Duodenal mucosa (tissue), 2 donors: ENCODE data around the gene SLC25A11.
A peak's percentile ranks its signal among the peaks of the same experiment; 100 is the strongest.
"Not testable (repeated sequence)": the region's sequence is repeated elsewhere in the genome, so short reads cannot be mapped to it uniquely, and the experiment has no call there.

Experiments used
- H3K27ac ChIP-seq: one replicate; pipeline ENCODE4 v1.7.0; 2013; ENCODE audit warnings: low read depth, low read length
- H3K27me3 ChIP-seq, 2 donors: one replicate each; pipeline ENCODE4 v1.7.0; 2013; ENCODE audit warnings: low read length in 2 of 2, control low read depth in 1 of 2; ENCODE audit not compliant: insufficient read depth in 2 of 2, control insufficient read depth in 1 of 2
- H3K36me3 ChIP-seq, 2 donors: one replicate each; pipeline ENCODE4 v1.7.0; 2013; ENCODE audit warnings: low read length in 2 of 2, control low read depth in 1 of 2; ENCODE audit not compliant: insufficient read depth in 2 of 2, control insufficient read depth in 1 of 2
- H3K4me1 ChIP-seq, 2 donors: one replicate each; pipeline ENCODE4 v1.7.0; 2013; ENCODE audit warnings: low read length in 2 of 2, control low read depth in 1 of 2; ENCODE audit not compliant: insufficient read depth in 2 of 2, control insufficient read depth in 1 of 2
- H3K4me3 ChIP-seq, 2 donors: one replicate each; pipeline ENCODE4 v1.7.0; 2013; ENCODE audit warnings: low read length in 2 of 2, low read depth in 1 of 2
- H3K9ac ChIP-seq, 2 donors: one replicate each; pipeline ENCODE4 v1.7.0; 2013; ENCODE audit warnings: low read length in 2 of 2, low read depth in 1 of 2
- H3K9me3 ChIP-seq, 2 donors: one replicate each; pipeline ENCODE4 v1.7.0; 2013; ENCODE audit warnings: low read length in 2 of 2, control low read depth in 1 of 2; ENCODE audit not compliant: control insufficient read depth in 1 of 2

SLC25A11 gene

GRCh38 chr17:4920351-4921048 lies 19.3 kb downstream of the SLC25A11 start:
- H3K9ac ChIP-seq = no peak overlapping the region
- H3K27me3 ChIP-seq = no peaks in the 10 kb centered on the region
- H3K9me3 ChIP-seq = no peaks in the 10 kb centered on the region
- H3K4me1 ChIP-seq = no peaks in the 10 kb centered on the region
- no peak overlapping the region for H3K4me3 ChIP-seq
- no peaks in the 10 kb centered on the region for H3K36me3 ChIP-seq
- no peak overlapping the region for H3K27ac ChIP-seq

GRCh38 chr17:4919511-4920047 lies 20.3 kb downstream of the SLC25A11 start:
- no peak overlapping the region for H3K27ac ChIP-seq
- no peaks in the 10 kb centered on the region for H3K4me1 ChIP-seq
- H3K4me3 ChIP-seq = no peak overlapping the region
- H3K36me3 ChIP-seq = no peaks in the 10 kb centered on the region
- no peaks in the 10 kb centered on the region for H3K9me3 ChIP-seq
- H3K9ac ChIP-seq = no peak overlapping the region
- no peaks in the 10 kb centered on the region for H3K27me3 ChIP-seq

DNA sequence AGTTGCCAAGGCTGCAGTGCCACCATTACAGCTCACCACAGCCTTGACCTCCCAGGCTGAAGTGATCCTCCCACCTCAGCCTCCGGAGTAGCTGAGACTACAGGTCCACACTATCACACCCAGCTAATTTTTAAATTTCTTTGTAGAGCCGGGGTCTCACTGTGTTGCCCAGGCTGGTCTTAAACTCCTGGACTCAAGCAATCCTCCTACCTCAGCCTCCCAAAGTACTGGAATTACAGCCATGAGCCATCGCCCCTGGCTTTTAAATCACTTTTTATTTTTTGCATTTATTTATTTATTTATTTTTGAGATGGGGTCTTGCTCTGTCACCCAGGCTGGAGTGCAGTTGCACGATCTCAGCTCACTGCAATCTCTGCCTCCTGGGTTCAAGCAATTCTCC lies 25.3 kb downstream of the SLC25A11 start:
- not testable (repeated sequence) for H3K4me3 ChIP-seq, H3K9me3 ChIP-seq, H3K27ac ChIP-seq, H3K9ac ChIP-seq, H3K27me3 ChIP-seq, H3K36me3 ChIP-seq, H3K4me1 ChIP-seq

GRCh38 chr17:4913994-4914393 lies 25.9 kb downstream of the SLC25A11 start:
- Histone ChIP-seq H3K36me3 (no peaks in the 10 kb centered on the region), H3K27me3 (no peaks in the 10 kb centered on the region), H3K4me3 (no peak overlapping the region), H3K4me1 (peaks cover 5 to 9% of the 10 kb centered on the region in 2 donors), H3K27ac (no peak overlapping the region), H3K9me3 (no peaks in the 10 kb centered on the region), H3K9ac (no peak overlapping the region)

DNA sequence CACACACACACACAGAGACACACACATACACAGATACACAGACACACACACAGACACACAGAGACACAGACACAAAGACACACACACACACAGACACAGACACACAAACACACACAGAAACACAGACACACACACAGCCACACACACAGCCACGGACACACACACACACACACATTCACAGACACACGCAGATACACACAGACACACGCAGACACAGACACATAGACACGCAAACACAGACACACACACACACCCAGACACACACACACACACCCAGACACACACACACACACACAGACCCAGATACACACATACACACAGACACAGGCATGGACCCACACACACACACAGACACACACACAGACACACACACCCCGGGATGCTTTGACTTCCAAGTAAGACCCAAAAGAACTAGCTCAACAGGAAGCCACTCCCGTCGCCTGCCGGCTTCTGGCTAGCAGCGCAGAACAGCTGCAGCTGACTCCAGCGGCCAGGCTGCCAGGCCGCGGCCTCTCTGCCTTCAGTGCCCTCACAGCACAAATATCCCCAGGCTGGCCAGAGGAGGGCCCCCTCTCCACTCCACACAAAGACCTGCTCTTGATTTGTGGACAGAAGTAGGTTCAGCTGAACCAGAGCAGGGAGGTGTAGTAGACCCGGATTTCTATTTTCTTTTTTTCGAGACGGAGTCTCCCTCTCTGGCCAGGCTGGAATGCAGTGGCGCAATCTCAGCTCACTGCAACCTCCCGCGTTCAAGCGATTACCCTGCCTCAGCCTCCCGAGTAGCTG lies 30.9 kb downstream of the SLC25A11 start:
- Histone ChIP-seq H3K27me3 (no peaks in the 10 kb centered on the region), H3K36me3 (no peaks in the 10 kb centered on the region), H3K4me3 (no peak overlapping the region), H3K9me3 (no peaks in the 10 kb centered on the region), H3K27ac (peak overlapping the region; percentile 13), H3K4me1 (peaks cover 11 to 16% of the 10 kb centered on the region in 2 donors), H3K9ac (peak overlapping the region in 1 of 2 donors; percentile 63)

DNA sequence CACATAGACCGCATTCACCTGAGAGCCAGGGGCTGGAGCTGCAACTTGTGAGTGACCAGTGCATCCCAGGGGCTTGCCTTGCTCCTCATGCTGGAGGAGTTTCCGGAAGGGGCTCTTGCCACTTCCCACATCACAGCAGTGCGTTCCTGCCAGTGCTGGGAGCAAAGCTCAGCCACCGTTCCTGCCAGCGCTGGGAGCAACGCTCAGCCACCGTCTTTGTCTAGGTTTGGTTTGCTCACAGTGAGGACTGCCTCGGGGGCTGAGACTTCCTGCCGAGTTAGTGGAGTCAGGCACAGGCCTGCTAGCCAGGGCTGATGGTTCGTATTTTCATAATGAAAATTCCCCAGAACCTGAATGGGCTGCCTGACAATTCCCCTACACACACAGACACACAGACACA lies 31.5 kb downstream of the SLC25A11 start:
- peak overlapping the region; percentile 13 for H3K27ac ChIP-seq
- no peaks in the 10 kb centered on the region for H3K9me3 ChIP-seq
- H3K4me3 ChIP-seq = no peak overlapping the region
- H3K27me3 ChIP-seq = no peaks in the 10 kb centered on the region
- no peak overlapping the region for H3K9ac ChIP-seq
- H3K36me3 ChIP-seq = no peaks in the 10 kb centered on the region
- H3K4me1 ChIP-seq = peaks cover 12 to 19% of the 10 kb centered on the region in 2 donors

DNA sequence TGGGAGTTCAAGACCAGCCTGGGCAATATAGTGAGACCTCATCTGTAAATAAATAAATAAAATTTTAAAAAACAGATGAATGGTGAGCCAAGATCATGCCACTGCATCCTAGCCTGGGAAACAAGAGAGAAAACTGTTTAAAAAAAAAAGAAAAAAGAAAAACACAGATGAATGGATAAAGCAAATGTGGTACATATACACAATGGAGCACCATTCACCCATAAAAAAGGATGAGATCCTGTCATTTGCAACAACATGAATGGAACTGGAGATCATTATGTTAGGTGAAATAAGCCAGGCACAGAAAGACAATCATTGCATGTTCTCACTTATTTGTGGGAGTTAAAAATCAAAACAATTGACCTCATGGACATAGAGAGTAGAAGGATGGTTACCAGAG lies 33.2 kb downstream of the SLC25A11 start:
- not testable (repeated sequence) for H3K9ac ChIP-seq, H3K4me3 ChIP-seq, H3K9me3 ChIP-seq, H3K27me3 ChIP-seq, H3K27ac ChIP-seq, H3K36me3 ChIP-seq
- peaks cover 22 to 34% of the 10 kb centered on the region in 2 donors for H3K4me1 ChIP-seq

DNA sequence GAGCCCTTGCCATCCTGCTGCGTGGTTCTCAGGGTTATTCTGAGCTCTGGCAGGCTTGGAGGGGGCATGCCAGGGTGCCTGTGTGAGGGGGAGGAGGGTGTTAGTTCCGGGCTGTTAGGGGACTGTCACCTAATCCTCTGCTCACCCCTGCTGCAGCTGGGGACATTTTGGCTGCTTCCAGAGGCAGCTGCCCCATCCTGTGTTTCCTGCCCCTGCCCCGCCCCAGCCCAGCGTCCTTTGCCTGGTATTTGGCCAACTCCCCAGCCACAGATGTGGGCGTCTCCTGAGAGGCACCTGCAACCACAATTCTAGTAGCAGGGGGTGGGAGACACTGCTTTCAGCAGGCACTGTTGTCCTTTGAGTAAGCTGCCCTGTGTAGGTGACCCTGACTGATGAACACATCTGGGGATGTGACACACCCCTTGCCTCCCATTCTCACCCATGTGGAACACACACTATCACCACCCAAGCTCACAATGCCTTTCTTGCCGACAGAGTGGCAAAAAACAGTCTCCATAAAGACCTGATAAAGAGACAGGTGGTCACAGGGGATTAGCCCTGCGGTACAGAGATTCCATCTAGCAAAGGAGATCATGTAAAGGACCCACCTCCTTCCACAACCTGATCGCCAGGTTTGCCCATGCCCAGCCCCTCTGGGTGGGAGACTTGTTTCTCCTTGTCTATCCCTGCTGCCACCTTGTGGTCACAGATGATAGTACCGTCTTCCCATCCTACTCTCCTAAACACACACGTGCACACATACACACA lies 36.6 kb downstream of the SLC25A11 start, which contains the start of gene CHRNE:
CHRNE (minus strand) TSS at position 48 of the 768 bp plus-strand sequence; CDS start at position 13, 35 bp downstream.
- Histone ChIP-seq H3K27me3 (peaks cover 10 to 13% of the 10 kb centered on the region in 2 donors), H3K27ac (no peak within 1 kb of the TSS), H3K4me1 (peaks cover 19 to 42% of the 10 kb centered on the region in 2 donors), H3K4me3 (peak within 1 kb of the TSS in 1 of 2 donors; percentile 7), H3K36me3 (no peaks in the 10 kb centered on the region), H3K9ac (peak within 1 kb of the TSS in 1 of 2 donors; percentile 28), H3K9me3 (no peaks in the 10 kb centered on the region)

DNA sequence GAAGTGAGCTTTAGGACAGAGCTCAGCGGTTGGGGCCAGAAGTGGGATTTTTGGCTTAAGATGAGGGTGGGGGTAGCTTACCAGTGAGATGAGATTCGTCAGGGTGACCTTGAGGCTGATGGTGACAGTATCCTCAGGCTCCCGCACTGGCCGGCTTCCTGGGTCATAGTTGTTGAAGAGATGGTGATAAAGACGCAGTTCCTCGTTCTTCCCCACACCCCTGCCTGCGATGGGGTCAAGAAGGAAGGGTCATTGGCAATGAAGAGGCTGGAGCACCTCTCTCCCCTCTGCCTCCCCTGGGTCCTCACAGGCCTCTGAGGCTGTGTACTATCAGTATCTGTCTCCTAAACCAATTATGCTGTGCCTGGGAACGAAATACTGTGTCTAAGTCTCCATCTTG lies 37.3 kb downstream of the SLC25A11 start:
- H3K36me3 ChIP-seq = no peaks in the 10 kb centered on the region
- H3K4me3 ChIP-seq = no peak overlapping the region
- H3K27me3 ChIP-seq = peaks cover 10 to 13% of the 10 kb centered on the region in 2 donors
- H3K9me3 ChIP-seq = no peaks in the 10 kb centered on the region
- H3K9ac ChIP-seq = peak overlapping the region in 1 of 2 donors; percentile 28
- peaks cover 17 to 42% of the 10 kb centered on the region in 2 donors for H3K4me1 ChIP-seq
- no peak overlapping the region for H3K27ac ChIP-seq
